ENCODE data around the gene RBMY1B.
"Not testable (repeated sequence)": the region's sequence is repeated elsewhere in the genome, so short reads cannot be mapped to it uniquely, and the experiment has no call there.

Gene RBMY1B

DNA sequence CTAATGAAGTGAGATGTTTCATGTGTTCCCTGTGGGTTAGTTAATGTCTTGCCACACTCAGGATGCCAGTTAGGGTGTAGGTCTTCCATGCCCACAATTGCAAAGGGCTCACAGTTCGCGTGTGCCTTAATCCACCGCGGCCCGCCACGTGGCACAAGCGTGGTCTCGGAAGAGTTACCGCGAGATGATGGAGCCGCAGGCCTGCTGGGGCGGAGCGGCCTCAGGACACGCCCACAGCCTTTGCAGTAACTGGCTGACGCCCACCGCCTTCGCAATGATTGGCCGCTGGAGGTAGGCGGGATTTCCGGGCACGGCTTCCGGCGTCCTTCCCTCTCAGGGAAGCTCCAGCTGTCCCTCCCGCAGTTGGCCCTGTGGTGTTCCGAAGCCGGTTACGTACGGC is at the start of gene RBMY1B:
RBMY1B (plus strand) TSS at position 301 of the 400 bp plus-strand sequence. CDS start 2,013 bp downstream, outside the sequence.
- DNase-seq (ENCODE audit: low read depth in 2 of 2) = not testable (repeated sequence)

DNA sequence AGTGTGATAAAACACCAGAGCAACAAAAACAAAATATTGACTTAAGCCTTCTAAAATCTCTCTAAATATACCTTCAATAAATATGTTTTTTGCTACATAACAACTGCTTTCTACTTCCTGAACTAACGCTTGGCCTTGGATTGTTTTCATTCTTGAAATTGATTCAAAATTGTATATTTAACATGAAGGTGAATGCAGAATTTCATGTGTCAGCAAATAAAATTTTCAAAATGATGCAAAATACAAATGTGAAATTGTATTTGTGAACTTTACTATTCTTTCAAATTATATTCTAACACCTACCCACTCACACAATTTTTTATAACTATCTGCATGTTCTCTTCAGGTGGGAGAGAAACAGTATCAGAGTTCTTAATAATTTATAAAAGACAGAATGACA is 48.2 kb upstream of the RBMY1B start:
- not testable (repeated sequence) for DNase-seq (ENCODE audit: low read depth in 2 of 2)

DNA sequence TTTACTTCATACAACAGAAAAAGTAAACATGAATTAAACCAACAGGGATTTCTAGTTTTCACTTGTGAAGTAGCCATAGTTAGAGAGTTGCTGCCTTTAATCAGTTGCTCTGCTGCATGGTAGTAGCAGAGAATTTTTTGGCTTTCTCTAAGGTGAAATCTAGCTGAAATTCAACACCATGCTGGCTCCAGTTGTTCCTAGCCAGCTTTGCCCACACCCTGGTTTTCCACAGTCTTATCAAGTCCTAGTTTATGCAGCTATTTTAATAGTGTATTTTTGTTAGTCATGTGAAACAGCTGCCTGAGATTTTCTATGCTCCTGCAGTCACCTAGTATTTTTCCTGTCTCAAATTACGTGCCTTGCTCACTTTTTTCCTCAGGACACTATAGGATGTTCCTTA is 28.2 kb upstream of the RBMY1B start:
- no peak for DNase-seq (ENCODE audit: low read depth in 2 of 2)

DNA sequence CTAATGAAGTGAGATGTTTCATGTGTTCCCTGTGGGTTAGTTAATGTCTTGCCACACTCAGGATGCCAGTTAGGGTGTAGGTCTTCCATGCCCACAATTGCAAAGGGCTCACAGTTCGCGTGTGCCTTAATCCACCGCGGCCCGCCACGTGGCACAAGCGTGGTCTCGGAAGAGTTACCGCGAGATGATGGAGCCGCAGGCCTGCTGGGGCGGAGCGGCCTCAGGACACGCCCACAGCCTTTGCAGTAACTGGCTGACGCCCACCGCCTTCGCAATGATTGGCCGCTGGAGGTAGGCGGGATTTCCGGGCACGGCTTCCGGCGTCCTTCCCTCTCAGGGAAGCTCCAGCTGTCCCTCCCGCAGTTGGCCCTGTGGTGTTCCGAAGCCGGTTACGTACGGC is 23.4 kb downstream of the RBMY1B start, which contains the start of gene RBMY1A1:
RBMY1A1 (plus strand) TSS at position 301 of the 400 bp plus-strand sequence. CDS start 2,013 bp downstream, outside the sequence.
- DNase-seq (ENCODE audit: low read depth in 2 of 2) = not testable (repeated sequence)

DNA sequence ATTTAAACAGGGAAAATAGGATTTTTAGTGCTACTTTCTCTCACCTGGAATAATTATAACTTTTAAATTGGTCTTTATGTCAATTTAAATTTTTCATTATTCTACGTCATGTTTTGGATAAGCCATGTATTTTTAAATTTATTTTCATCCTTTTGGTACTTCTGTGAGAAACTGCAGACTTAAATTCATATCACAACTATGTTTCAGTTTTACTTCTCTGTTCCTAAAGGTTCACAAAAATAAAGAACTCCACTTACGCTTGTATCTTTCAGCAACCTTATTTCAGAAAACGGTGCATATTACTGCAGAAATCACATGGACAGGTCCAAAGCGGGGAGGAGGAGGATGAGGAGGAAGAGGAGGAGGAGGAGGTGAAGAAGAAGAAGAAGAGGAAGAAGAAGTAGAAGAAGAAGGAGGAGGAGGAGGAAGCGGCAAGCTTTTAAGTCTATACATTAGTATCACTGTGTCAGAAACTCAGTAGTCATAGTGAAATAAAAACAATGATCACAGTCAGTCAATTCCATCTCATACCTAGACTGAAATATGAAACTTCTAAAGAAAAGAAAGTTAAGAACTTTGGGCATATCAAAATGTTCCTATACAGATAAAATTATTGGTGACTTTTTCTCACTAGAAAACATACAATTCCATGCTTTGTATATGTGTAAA is 48.3 kb downstream of the RBMY1B start:
- not testable (repeated sequence) for DNase-seq (ENCODE audit: low read depth in 2 of 2)
